Thyroid gland (tissue), 4 donors: Measurements from ENCODE around the gene NOPCHAP1. TPM values are rescaled to one million over a fixed set of nuclear protein-coding genes. Genes with fewer than 3 reads are reported as not detected.

Experiments used
- DNase-seq, 2 donors: peaks; one replicate each; pipeline ENCODE4 v3.0.0-alpha.2; 2019
- H3K27ac ChIP-seq, 3 donors: fragments of 200-600 bp; sonication (generic); 1 replicate in 2 of 3; 2 replicates in 1 of 3; pipeline ENCODE4 v1.5.1; 2016 to 2019; ENCODE audit warnings: mild to moderate bottlenecking in 1 of 3, moderate library complexity in 1 of 3
- H3K27me3 ChIP-seq: fragments of 200-600 bp; sonication (generic); one replicate; pipeline ENCODE4 v1.5.1; 2019
- H3K36me3 ChIP-seq, 2 donors: fragments of 200-600 bp; sonication (generic); one replicate each; pipeline ENCODE4 v1.5.1; 2016 to 2019
- H3K4me1 ChIP-seq, 2 donors: fragments of 200-600 bp; sonication (generic); one replicate each; pipeline ENCODE4 v1.5.1; 2017 to 2019
- H3K4me3 ChIP-seq, 3 donors: fragments of 200-600 bp; sonication (generic); replicated peaks in 1 of 3; 1 replicate in 2 of 3; 2 replicates in 1 of 3; pipeline ENCODE4 v1.5.1; 2016; ENCODE audit warnings: mild to moderate bottlenecking in 1 of 3
- H3K9me3 ChIP-seq: fragments of 200-600 bp; sonication (generic); one replicate; pipeline ENCODE4 v1.5.1; 2017
- CTCF ChIP-seq, 6 experiments: fragments of 200-600 bp in 3 of 6; fragments of 450-650 bp in 3 of 6; sonication (generic) in 3 of 6; IDR thresholded peaks; one replicate each; pipeline ENCODE4 v1.5.1; 2016 to 2019; ENCODE audit warnings: antibody characterized with exemption in 6 of 6, mild to moderate bottlenecking in 2 of 6, inconsistent platforms in 1 of 6, moderate library complexity in 1 of 6
- POLR2A ChIP-seq, 2 donors: fragments of 450-650 bp; IDR thresholded peaks; one replicate each; pipeline ENCODE4 v1.6.1; 2017; ENCODE audit warnings: antibody characterized with exemption in 2 of 2, mild to moderate bottlenecking in 2 of 2, moderate library complexity in 1 of 2
- WGBS, 2 donors: methylation state at CpG; one replicate each; pipeline ENCODE4 v1.1.5; 2017; 5-methylcytosine and 5-hydroxymethylcytosine counted together
- intact Hi-C: fragments of 100-400 bp; cut with DNase I; formaldehyde crosslinking; loops from one replicate; pipeline ENCODE4 v1.15.1; 2023
- total RNA-seq, 4 donors: library from RNA; depleted of rRNA; stranded (reverse); fragments of >200 nt; gene quantifications; one replicate each; pipeline ENCODE4 v1.2.3, GENCODE V29; 2016

NOPCHAP1 gene
- total RNA-seq, 4 donors from 2014 or later = 6.2 to 13.9 (median 10.6) TPM

- no peaks in the 10 kb centered on the region for H3K27me3 ChIP-seq
- no peak overlapping the region for H3K27ac ChIP-seq
- no peak for DNase-seq
- no peak overlapping the region for H3K4me3 ChIP-seq
- TF ChIP-seq POLR2A (IDR thresholded peaks at IDR 0.05) = no peak
- no peak for TF ChIP-seq CTCF (IDR thresholded peaks at IDR 0.05)
- 93% methylated on average over 4 of the region's 4 CpGs for WGBS, 2 donors
- peaks cover 9% of the 10 kb centered on the region in 2 donors for H3K4me1 ChIP-seq
- intact Hi-C loops = no loop called here
- no peaks in the 10 kb centered on the region for H3K9me3 ChIP-seq
- H3K36me3 ChIP-seq = peaks cover 0 to 3% of the 10 kb centered on the region in 2 donors
Observed at GRCh38 chr12:105015543-105015942, 29.4 kb downstream of the NOPCHAP1 start.

GRCh38 chr12:105018012-105018411, 31.9 kb downstream of the NOPCHAP1 start:
- H3K27ac ChIP-seq = peak overlapping the region in 1 of 3 donors; percentile 19
- no peaks in the 10 kb centered on the region for H3K27me3 ChIP-seq
- no peak for TF ChIP-seq CTCF (IDR thresholded peaks at IDR 0.05)
- TF ChIP-seq POLR2A (IDR thresholded peaks at IDR 0.05) = no peak
- intact Hi-C loops = no loop called here
- peaks cover 0 to 3% of the 10 kb centered on the region in 2 donors for H3K36me3 ChIP-seq
- H3K4me1 ChIP-seq = peaks cover 12 to 14% of the 10 kb centered on the region in 2 donors
- H3K4me3 ChIP-seq = no peak overlapping the region
- no peak for DNase-seq
- 89 to 93% methylated on average over 4 of the region's 4 CpGs for WGBS, 2 donors
- H3K9me3 ChIP-seq = no peaks in the 10 kb centered on the region

- H3K27ac ChIP-seq = peak overlapping the region in 1 of 3 donors; percentile 19
- TF ChIP-seq POLR2A (IDR thresholded peaks at IDR 0.05) = no peak
- TF ChIP-seq CTCF (IDR thresholded peaks at IDR 0.05) = no peak
- intact Hi-C loops = no loop called here
- peaks cover 0 to 2% of the 10 kb centered on the region in 2 donors for H3K36me3 ChIP-seq
- H3K27me3 ChIP-seq = no peaks in the 10 kb centered on the region
- H3K9me3 ChIP-seq = no peaks in the 10 kb centered on the region
- 83% methylated on average over 9 of the region's 9 CpGs for WGBS, 2 donors
- peaks cover 12 to 14% of the 10 kb centered on the region in 2 donors for H3K4me1 ChIP-seq
- H3K4me3 ChIP-seq = no peak overlapping the region
- no peak for DNase-seq
Observed at GRCh38 chr12:105018776-105019175, 32.7 kb downstream of the NOPCHAP1 start.

- no peak for DNase-seq
- intact Hi-C loops = no loop called here
- WGBS, 2 donors = 64 to 72% methylated on average over 3 of the region's 3 CpGs
- Histone ChIP-seq H3K27me3 (no peaks in the 10 kb centered on the region), H3K4me1 (peaks cover 13 to 18% of the 10 kb centered on the region in 2 donors), H3K36me3 (no peaks in the 10 kb centered on the region), H3K27ac (peak overlapping the region in 1 of 3 donors; percentile 43), H3K4me3 (no peak overlapping the region), H3K9me3 (no peaks in the 10 kb centered on the region)
- TF ChIP-seq POLR2A (IDR thresholded peaks at IDR 0.05) (no peak), CTCF (IDR thresholded peaks at IDR 0.05) (no peak)
Observed at GRCh38 chr12:105020241-105020962, 34.3 kb downstream of the NOPCHAP1 start.

GRCh38 chr12:105024928-105025327, 38.8 kb downstream of the NOPCHAP1 start:
- TF ChIP-seq POLR2A (IDR thresholded peaks at IDR 0.05) (no peak), CTCF (IDR thresholded peaks at IDR 0.05) (no peak)
- H3K27ac ChIP-seq = peak overlapping the region in 2 of 3 donors; percentile 52 to 74
- intact Hi-C loops = no loop called here
- H3K27me3 ChIP-seq = no peaks in the 10 kb centered on the region
- no peaks in the 10 kb centered on the region for H3K36me3 ChIP-seq
- H3K4me3 ChIP-seq = no peak overlapping the region
- DNase-seq = no peak
- peaks cover 23 to 32% of the 10 kb centered on the region in 2 donors for H3K4me1 ChIP-seq
- no peaks in the 10 kb centered on the region for H3K9me3 ChIP-seq
- 88 to 93% methylated on average over 2 of the region's 2 CpGs for WGBS, 2 donors
